SK-N-SH (cell line): Measurements from ENCODE around the gene TUFT1. TPM values are rescaled to one million over a fixed set of nuclear protein-coding genes. Genes with fewer than 3 reads are reported as not detected.

Experiments used
- CTCF ChIA-PET: fragments of 300-600, 350-600 bp; formaldehyde crosslinking; extraction: SDS; loops from one replicate; lab custom pipeline; 2021; lab: Yijun Ruan, JAX
- POLR2A ChIA-PET: fragments of 350-600 bp; sonication (Branson Sonifier 250); formaldehyde crosslinking; extraction: SDS; loops from one replicate; lab custom pipeline; 2020; ENCODE audit warnings: antibody characterized with exemption, inconsistent platforms; lab: Yijun Ruan, JAX
- DNase-seq: peaks from one replicate; pipeline ENCODE4 v3.0.0; 2012
- H2AFZ ChIP-seq: fragments of 200-600 bp; sonication (generic); 2 replicates; pipeline ENCODE4 v1.8.1; 2016; ENCODE audit warnings: antibody characterized with exemption, mild to moderate bottlenecking, low read depth
- H3F3A ChIP-seq: fragments of 200-600 bp; sonication (generic); replicated peaks from 2 replicates; pipeline ENCODE3; 2016; ENCODE audit warnings: antibody characterized with exemption, mild to moderate bottlenecking; ENCODE audit not compliant: insufficient read depth
- H3K27ac ChIP-seq, 2 experiments: fragments of 200-500 bp in 1 of 2; fragments of 200-600 bp in 1 of 2; sonication (Bioruptor generic) in 1 of 2; sonication (generic), shearing (Covaris generic) in 1 of 2; 2 replicates each; pipeline versions ENCODE4 v1.5.1 to v1.6.1; 2014 to 2016; ENCODE audit warnings: low read depth in 2 of 2, inconsistent platforms in 1 of 2, low read length in 1 of 2, mild to moderate bottlenecking in 1 of 2, mixed read lengths in 1 of 2
- H3K27me3 ChIP-seq: fragments of 200-600 bp; sonication (generic), shearing (Covaris generic); 2 replicates; pipeline ENCODE4 v1.6.1; 2016; ENCODE audit warnings: mixed run types; ENCODE audit not compliant: insufficient read depth
- H3K36me3 ChIP-seq, 2 experiments: fragments of 200-500 bp in 1 of 2; fragments of 200-600 bp in 1 of 2; sonication (Bioruptor generic) in 1 of 2; sonication (generic) in 1 of 2; replicated peaks in 1 of 2; 2 replicates each; pipeline versions ENCODE3 to v1.5.1; 2014 to 2016; ENCODE audit warnings: low read length in 1 of 2, mild to moderate bottlenecking in 1 of 2; ENCODE audit not compliant: insufficient read depth in 2 of 2, control insufficient read depth in 1 of 2
- H3K4me1 ChIP-seq, 2 experiments: fragments of 200-500 bp in 1 of 2; fragments of 200-600 bp in 1 of 2; sonication (Bioruptor generic) in 1 of 2; sonication (generic), shearing (Covaris generic) in 1 of 2; 2 replicates each; pipeline versions ENCODE4 v1.5.1 to v1.6.1; 2014 to 2016; ENCODE audit warnings: low read depth in 1 of 2, low read length in 1 of 2, mixed run types in 1 of 2; ENCODE audit not compliant: insufficient read depth in 2 of 2, control insufficient read depth in 1 of 2
- H3K4me2 ChIP-seq: fragments of 200-600 bp; sonication (generic), shearing (Covaris generic); 2 replicates; pipeline ENCODE4 v1.6.1; 2017; ENCODE audit warnings: mixed run types
- H3K4me3 ChIP-seq, 2 experiments: fragments of 200-500 bp in 1 of 2; fragments of 200-600 bp in 1 of 2; sonication (Bioruptor generic) in 1 of 2; sonication (generic), shearing (Covaris generic) in 1 of 2; 2 replicates each; pipeline versions ENCODE4 v1.5.1 to v1.8.1; 2014 to 2016; ENCODE audit warnings: low read depth in 2 of 2, inconsistent platforms in 1 of 2, low read length in 1 of 2, mild to moderate bottlenecking in 1 of 2, mixed read lengths in 1 of 2, moderate library complexity in 1 of 2
- H3K79me2 ChIP-seq: fragments of 200-600 bp; sonication (generic); 2 replicates; pipeline ENCODE4 v1.8.1; 2017; ENCODE audit warnings: mild to moderate bottlenecking; ENCODE audit not compliant: insufficient read depth
- H3K9ac ChIP-seq: fragments of 200-600 bp; sonication (generic); 2 replicates; pipeline ENCODE4 v1.6.1; 2017; ENCODE audit warnings: mixed run types
- H3K9me2 ChIP-seq: fragments of 200-600 bp; sonication (generic); 2 replicates; pipeline ENCODE4 v1.6.1; 2017; ENCODE audit warnings: mixed run types
- H3K9me3 ChIP-seq: fragments of 200-600 bp; sonication (generic); 2 replicates; pipeline ENCODE4 v1.6.1; 2017; ENCODE audit warnings: mixed run types, mild to moderate bottlenecking, moderate library complexity
- H4K20me1 ChIP-seq: fragments of 200-600 bp; sonication (generic); 2 replicates; pipeline ENCODE4 v1.6.1; 2017; ENCODE audit warnings: mild to moderate bottlenecking, mixed run types; ENCODE audit not compliant: insufficient read depth
- CHD2 ChIP-seq: fragments of 150-350 bp; IDR thresholded peaks from 2 replicates; pipeline ENCODE4 v1.6.1; 2018; ENCODE audit warnings: low read length; ENCODE audit not compliant: partially characterized antibody
- EP300 ChIP-seq, 2 experiments: IDR thresholded peaks; 2 replicates each; pipeline versions ENCODE4 v1.4.0 to v1.6.1; 2012; ENCODE audit warnings: borderline replicate concordance in 1 of 2, low read depth in 1 of 2, low read length in 1 of 2
- FOXJ3 ChIP-seq: sonication (generic); formaldehyde crosslinking; IDR thresholded peaks from 2 replicates; pipeline ENCODE4 v1.5.1; 2020; ENCODE audit warnings: mild to moderate bottlenecking, missing genetic modification reagents
- FOXM1 ChIP-seq: IDR thresholded peaks from 2 replicates; pipeline ENCODE4 v1.4.0; 2012; ENCODE audit warnings: low read depth, mild to moderate bottlenecking
- GATA2 ChIP-seq: sonication (generic); formaldehyde crosslinking; IDR thresholded peaks from 2 replicates; pipeline ENCODE4 v1.5.0; 2020; ENCODE audit warnings: mild to moderate bottlenecking, missing genetic modification reagents
- JUND ChIP-seq: IDR thresholded peaks from 2 replicates; pipeline ENCODE4 v1.4.0; 2012
- MEF2A ChIP-seq: IDR thresholded peaks from 2 replicates; pipeline ENCODE4 v1.4.0; 2012; ENCODE audit warnings: low read depth, borderline replicate concordance
- MXI1 ChIP-seq: IDR thresholded peaks from 2 replicates; pipeline ENCODE4 v1.6.1; 2012; ENCODE audit warnings: mild to moderate bottlenecking, low read depth, low read length, improper control_type of control experiment
- NFIC ChIP-seq: IDR thresholded peaks from 2 replicates; pipeline ENCODE4 v1.4.0; 2012; ENCODE audit warnings: borderline replicate concordance
- NRF1 ChIP-seq: IDR thresholded peaks from 2 replicates; pipeline ENCODE4 v1.6.1; 2012; ENCODE audit warnings: low read depth, mild to moderate bottlenecking, low read length
- RCOR1 ChIP-seq: fragments of 150-350 bp; IDR thresholded peaks from 2 replicates; pipeline ENCODE4 v1.6.1; 2017; ENCODE audit warnings: antibody characterized with exemption, low read length
- RXRA ChIP-seq: IDR thresholded peaks from 2 replicates; pipeline ENCODE4 v1.4.0; 2012; ENCODE audit warnings: low read depth, mild to moderate bottlenecking, borderline replicate concordance
- SMC3 ChIP-seq: IDR thresholded peaks from 2 replicates; pipeline ENCODE4 v1.6.1; 2012; ENCODE audit warnings: low read depth, low read length, improper control_type of control experiment
- TEAD4 ChIP-seq: IDR thresholded peaks from 2 replicates; pipeline ENCODE4 v1.4.0; 2012; ENCODE audit warnings: mild to moderate bottlenecking, borderline replicate concordance; ENCODE audit not compliant: insufficient read depth
- WGBS: methylation state at CpG from one replicate; pipeline ENCODE4 v1.1.6; 2017; ENCODE audit warnings: low lambda C conversion rate; 5-methylcytosine and 5-hydroxymethylcytosine counted together
- polyA plus RNA-seq, 3 experiments: library from polyadenylated mRNA; depleted of rRNA; stranded (reverse); fragments of >200 nt; gene quantifications; 2 replicates each; pipeline ENCODE4 v1.2.3, GENCODE V29; 2012
- TF ChIP-seq, protein P1 (sequence below): fragments of 150-350 bp; IDR thresholded peaks from 2 replicates; pipeline ENCODE4 v1.6.1; 2016; ENCODE audit warnings: mild to moderate bottlenecking, low read depth, low read length
- TF ChIP-seq, protein P2 (sequence below): IDR thresholded peaks from 2 replicates; pipeline ENCODE4; 2012
- TF ChIP-seq, protein P3 (sequence below): IDR thresholded peaks from 2 replicates; pipeline ENCODE4 v1.4.0; 2012; ENCODE audit warnings: low read depth, borderline replicate concordance
- TF ChIP-seq, protein P4 (sequence below): fragments of 150-350 bp; IDR thresholded peaks from 2 replicates; pipeline ENCODE4 v1.6.1; 2017; ENCODE audit warnings: antibody characterized with exemption, low read length, low read depth, borderline replicate concordance

TUFT1 gene
- polyA plus RNA-seq, 1 of the 3 experiments (the other 2 are of a cell fraction): 20.6 TPM

DNA sequence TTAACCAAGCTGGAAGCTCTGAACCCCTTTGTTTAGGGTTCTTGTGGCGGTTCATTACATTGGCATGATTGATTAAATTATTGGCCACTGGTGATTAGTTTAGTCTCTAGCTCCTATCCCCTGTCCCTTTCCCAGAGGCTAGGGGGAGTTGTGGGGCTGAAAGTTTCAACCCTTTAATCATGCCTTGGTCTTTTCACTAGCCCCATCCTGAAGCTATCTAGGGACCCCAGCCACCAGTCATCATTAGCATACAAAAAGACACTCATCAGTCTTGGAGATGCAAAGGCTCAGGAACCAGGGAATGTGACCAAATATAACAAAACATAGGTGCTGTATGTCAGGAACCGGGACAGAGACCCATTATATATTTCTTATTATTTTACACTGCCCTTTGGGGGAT lies 37.1 kb downstream of the TUFT1 start:
- Histone ChIP-seq H3K36me3 (peaks cover 45 to 67% of the 10 kb centered on the region in 2 experiments), H3K27ac (no peak overlapping the region), H3F3A (no peaks in the 10 kb centered on the region)
- no peak for TF ChIP-seq JUND
- TF ChIP-seq, protein P1, sequence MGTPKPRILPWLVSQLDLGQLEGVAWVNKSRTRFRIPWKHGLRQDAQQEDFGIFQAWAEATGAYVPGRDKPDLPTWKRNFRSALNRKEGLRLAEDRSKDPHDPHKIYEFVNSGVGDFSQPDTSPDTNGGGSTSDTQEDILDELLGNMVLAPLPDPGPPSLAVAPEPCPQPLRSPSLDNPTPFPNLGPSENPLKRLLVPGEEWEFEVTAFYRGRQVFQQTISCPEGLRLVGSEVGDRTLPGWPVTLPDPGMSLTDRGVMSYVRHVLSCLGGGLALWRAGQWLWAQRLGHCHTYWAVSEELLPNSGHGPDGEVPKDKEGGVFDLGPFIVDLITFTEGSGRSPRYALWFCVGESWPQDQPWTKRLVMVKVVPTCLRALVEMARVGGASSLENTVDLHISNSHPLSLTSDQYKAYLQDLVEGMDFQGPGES: no peak
- TF ChIP-seq SMC3: no peak
- no peak for TF ChIP-seq NRF1
- no peak for TF ChIP-seq RXRA
- no peak for TF ChIP-seq MXI1
- TF ChIP-seq MEF2A: no peak
- TF ChIP-seq EP300 (IDR thresholded peaks at IDR 0.05; ENCODE audit: borderline replicate concordance in 1 of 2, low read depth in 1 of 2, low read length in 1 of 2): no peak
- TF ChIP-seq GATA2 (CRISPR knock-in tag): no peak
- TF ChIP-seq CHD2: no peak
- TF ChIP-seq RCOR1: no peak
- TF ChIP-seq FOXJ3 (CRISPR knock-in tag): no peak
- TF ChIP-seq TEAD4: no peak
- TF ChIP-seq NFIC: no peak
- TF ChIP-seq, protein P2, sequence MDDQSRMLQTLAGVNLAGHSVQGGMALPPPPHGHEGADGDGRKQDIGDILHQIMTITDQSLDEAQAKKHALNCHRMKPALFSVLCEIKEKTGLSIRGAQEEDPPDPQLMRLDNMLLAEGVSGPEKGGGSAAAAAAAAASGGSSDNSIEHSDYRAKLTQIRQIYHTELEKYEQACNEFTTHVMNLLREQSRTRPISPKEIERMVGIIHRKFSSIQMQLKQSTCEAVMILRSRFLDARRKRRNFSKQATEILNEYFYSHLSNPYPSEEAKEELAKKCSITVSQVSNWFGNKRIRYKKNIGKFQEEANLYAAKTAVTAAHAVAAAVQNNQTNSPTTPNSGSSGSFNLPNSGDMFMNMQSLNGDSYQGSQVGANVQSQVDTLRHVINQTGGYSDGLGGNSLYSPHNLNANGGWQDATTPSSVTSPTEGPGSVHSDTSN: no peak
- TF ChIP-seq, protein P3, sequence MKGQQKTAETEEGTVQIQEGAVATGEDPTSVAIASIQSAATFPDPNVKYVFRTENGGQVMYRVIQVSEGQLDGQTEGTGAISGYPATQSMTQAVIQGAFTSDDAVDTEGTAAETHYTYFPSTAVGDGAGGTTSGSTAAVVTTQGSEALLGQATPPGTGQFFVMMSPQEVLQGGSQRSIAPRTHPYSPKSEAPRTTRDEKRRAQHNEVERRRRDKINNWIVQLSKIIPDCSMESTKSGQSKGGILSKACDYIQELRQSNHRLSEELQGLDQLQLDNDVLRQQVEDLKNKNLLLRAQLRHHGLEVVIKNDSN: no peak
- no peak for TF ChIP-seq FOXM1
- TF ChIP-seq, protein P4, sequence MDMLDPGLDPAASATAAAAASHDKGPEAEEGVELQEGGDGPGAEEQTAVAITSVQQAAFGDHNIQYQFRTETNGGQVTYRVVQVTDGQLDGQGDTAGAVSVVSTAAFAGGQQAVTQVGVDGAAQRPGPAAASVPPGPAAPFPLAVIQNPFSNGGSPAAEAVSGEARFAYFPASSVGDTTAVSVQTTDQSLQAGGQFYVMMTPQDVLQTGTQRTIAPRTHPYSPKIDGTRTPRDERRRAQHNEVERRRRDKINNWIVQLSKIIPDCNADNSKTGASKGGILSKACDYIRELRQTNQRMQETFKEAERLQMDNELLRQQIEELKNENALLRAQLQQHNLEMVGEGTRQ: no peak
- TF ChIP-seq, all 33 proteins: peak for 0
- Histone ChIP-seq H3K4me1 (peaks cover 0 to 8% of the 10 kb centered on the region in 2 experiments; a peak in 1 of 4 replicates), H4K20me1 (no peaks in the 10 kb centered on the region), H2AFZ (no peak overlapping the region), H3K9me2 (no peaks in the 10 kb centered on the region), H3K27me3 (no peaks in the 10 kb centered on the region), H3K9me3 (no peaks in the 10 kb centered on the region), H3K4me2 (no peak overlapping the region), H3K9ac (no peak overlapping the region), H3K79me2 (no peaks in the 10 kb centered on the region), H3K4me3 (no peak overlapping the region)
- 100% methylated on average over 2 of the region's 2 CpGs for WGBS
- no peak for DNase-seq
- ChIA-PET POLR2A (no interaction called here), CTCF (interaction anchor here (0.9 to 1.0 kb wide), 2 partner anchors 12 to 17 kb away, joined by 3 to 5 read pairs; no protein-coding TSS in a partner anchor)
